ENCODE results near the gene DDX39B.

Gene DDX39B

DNA sequence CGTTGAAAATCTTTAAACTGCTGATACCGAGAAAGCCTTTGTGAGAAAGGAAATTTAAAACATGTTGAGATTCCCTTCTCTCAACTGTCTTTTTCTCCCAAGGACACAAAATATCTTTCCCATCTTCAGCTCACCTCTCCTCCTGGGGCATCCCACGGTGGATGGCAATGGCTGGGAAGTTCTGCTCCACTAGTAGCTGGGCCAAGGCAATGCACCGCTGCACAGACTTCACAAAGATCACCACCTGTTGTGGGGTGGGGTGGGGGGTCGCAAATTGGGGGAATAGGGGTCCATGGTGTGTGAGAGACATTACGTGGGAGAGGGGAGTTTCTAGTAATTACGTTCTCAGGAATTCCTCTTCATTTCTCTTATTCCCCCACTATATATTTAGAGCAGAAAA, 10.6 kb downstream of the DDX39B start:
- Histone ChIP-seq H3K4me3 (ENCODE audit: low read depth, low read length, poor library complexity, severe bottlenecking) (no peak overlapping the region), H3F3A (ENCODE audit: insufficient read depth, low read length) (peaks cover 14% of the 10 kb centered on the region; the same call in 1 of the 2 replicates), H3K36me3 (ENCODE audit: insufficient read depth, low read length) (peaks cover 69% of the 10 kb centered on the region), H3K79me2 (ENCODE audit: insufficient read depth, low read length) (no peaks in the 10 kb centered on the region), H3K27ac (ENCODE audit: low read depth, low read length, poor library complexity, severe bottlenecking) (no peak overlapping the region), H3K4me2 (ENCODE audit: low read length) (no peak overlapping the region), H3K9ac (ENCODE audit: low read length) (no peak overlapping the region), H4K20me1 (ENCODE audit: insufficient read depth, low read length) (no peaks in the 10 kb centered on the region), H3K9me3 (ENCODE audit: low read length) (no peaks in the 10 kb centered on the region), H2AFZ (ENCODE audit: low read length) (no peak overlapping the region), H3K9me2 (ENCODE audit: low read depth, low read length) (no peaks in the 10 kb centered on the region), H3K4me1 (ENCODE audit: insufficient read depth, low read length, severe bottlenecking) (peaks cover 4% of the 10 kb centered on the region), H3K27me3 (ENCODE audit: insufficient read depth, low read length) (no peaks in the 10 kb centered on the region)
- TF ChIP-seq, protein P1, sequence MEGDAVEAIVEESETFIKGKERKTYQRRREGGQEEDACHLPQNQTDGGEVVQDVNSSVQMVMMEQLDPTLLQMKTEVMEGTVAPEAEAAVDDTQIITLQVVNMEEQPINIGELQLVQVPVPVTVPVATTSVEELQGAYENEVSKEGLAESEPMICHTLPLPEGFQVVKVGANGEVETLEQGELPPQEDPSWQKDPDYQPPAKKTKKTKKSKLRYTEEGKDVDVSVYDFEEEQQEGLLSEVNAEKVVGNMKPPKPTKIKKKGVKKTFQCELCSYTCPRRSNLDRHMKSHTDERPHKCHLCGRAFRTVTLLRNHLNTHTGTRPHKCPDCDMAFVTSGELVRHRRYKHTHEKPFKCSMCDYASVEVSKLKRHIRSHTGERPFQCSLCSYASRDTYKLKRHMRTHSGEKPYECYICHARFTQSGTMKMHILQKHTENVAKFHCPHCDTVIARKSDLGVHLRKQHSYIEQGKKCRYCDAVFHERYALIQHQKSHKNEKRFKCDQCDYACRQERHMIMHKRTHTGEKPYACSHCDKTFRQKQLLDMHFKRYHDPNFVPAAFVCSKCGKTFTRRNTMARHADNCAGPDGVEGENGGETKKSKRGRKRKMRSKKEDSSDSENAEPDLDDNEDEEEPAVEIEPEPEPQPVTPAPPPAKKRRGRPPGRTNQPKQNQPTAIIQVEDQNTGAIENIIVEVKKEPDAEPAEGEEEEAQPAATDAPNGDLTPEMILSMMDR (IDR thresholded peaks at IDR 0.05; ENCODE audit: low read length) = no peak
- TF ChIP-seq EZH2 (IDR thresholded peaks at IDR 0.05; ENCODE audit: borderline replicate concordance, low read length) = no peak

DNA sequence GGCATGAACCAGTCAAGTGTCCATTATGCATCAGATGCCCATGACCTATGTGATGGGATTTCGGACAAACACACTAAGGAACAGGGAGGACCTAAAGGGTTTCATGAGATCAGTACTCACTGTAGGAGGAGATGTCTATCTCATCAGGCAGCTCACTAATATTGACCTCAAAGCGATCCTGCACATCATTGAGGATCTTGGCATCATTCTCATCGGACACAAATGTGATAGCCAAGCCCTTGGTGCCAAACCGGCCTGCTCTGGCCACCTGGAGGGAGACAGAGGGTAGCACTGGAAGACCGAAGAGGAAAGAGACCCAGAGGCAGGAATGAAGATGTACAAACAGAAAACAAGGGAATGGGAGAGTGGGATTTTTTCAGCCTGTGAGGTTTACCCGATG, 11.1 kb downstream of the DDX39B start:
- no peaks in the 10 kb centered on the region for H4K20me1 ChIP-seq (ENCODE audit: insufficient read depth, low read length)
- no peaks in the 10 kb centered on the region for H3K9me2 ChIP-seq (ENCODE audit: low read depth, low read length)

GRCh38 chr6:31529329-31530150, 12.3 kb downstream of the DDX39B start:
- H4K20me1 ChIP-seq (ENCODE audit: insufficient read depth, low read length) = no peaks in the 10 kb centered on the region
- H3K9ac ChIP-seq (ENCODE audit: low read length) = no peak overlapping the region
- H3K36me3 ChIP-seq (ENCODE audit: insufficient read depth, low read length) = peaks cover 52% of the 10 kb centered on the region
- no peak overlapping the region for H3K4me3 ChIP-seq (ENCODE audit: low read depth, low read length, poor library complexity, severe bottlenecking)
- H3K9me2 ChIP-seq (ENCODE audit: low read depth, low read length) = no peaks in the 10 kb centered on the region
- TF ChIP-seq, protein P1 (IDR thresholded peaks at IDR 0.05; ENCODE audit: low read length) = no peak
- no peak for TF ChIP-seq EZH2 (IDR thresholded peaks at IDR 0.05; ENCODE audit: borderline replicate concordance, low read length)
- H3K4me2 ChIP-seq (ENCODE audit: low read length) = no peak overlapping the region
- no peaks in the 10 kb centered on the region for H3K27me3 ChIP-seq (ENCODE audit: insufficient read depth, low read length)
- H3K4me1 ChIP-seq (ENCODE audit: insufficient read depth, low read length, severe bottlenecking) = peaks cover 4% of the 10 kb centered on the region
- no peaks in the 10 kb centered on the region for H3K79me2 ChIP-seq (ENCODE audit: insufficient read depth, low read length)
- H3K9me3 ChIP-seq (ENCODE audit: low read length) = no peaks in the 10 kb centered on the region
- peaks cover 14% of the 10 kb centered on the region; the same call in 1 of the 2 replicates for H3F3A ChIP-seq (ENCODE audit: insufficient read depth, low read length)
- H2AFZ ChIP-seq (ENCODE audit: low read length) = no peak overlapping the region
- H3K27ac ChIP-seq (ENCODE audit: low read depth, low read length, poor library complexity, severe bottlenecking) = no peak overlapping the region

More for the DNA sequence above, 11.1 kb downstream of the DDX39B start:
- TF ChIP-seq, protein P1 (IDR thresholded peaks at IDR 0.05; ENCODE audit: low read length) = no peak
- TF ChIP-seq EZH2 (IDR thresholded peaks at IDR 0.05; ENCODE audit: borderline replicate concordance, low read length) = no peak
- H3F3A ChIP-seq (ENCODE audit: insufficient read depth, low read length) = peaks cover 14% of the 10 kb centered on the region; the same call in 1 of the 2 replicates
- no peaks in the 10 kb centered on the region for H3K27me3 ChIP-seq (ENCODE audit: insufficient read depth, low read length)
- no peak overlapping the region for H2AFZ ChIP-seq (ENCODE audit: low read length)
- H3K79me2 ChIP-seq (ENCODE audit: insufficient read depth, low read length) = no peaks in the 10 kb centered on the region
- H3K4me2 ChIP-seq (ENCODE audit: low read length) = no peak overlapping the region
- no peak overlapping the region for H3K4me3 ChIP-seq (ENCODE audit: low read depth, low read length, poor library complexity, severe bottlenecking)
- peaks cover 64% of the 10 kb centered on the region for H3K36me3 ChIP-seq (ENCODE audit: insufficient read depth, low read length)
- H3K4me1 ChIP-seq (ENCODE audit: insufficient read depth, low read length, severe bottlenecking) = peaks cover 4% of the 10 kb centered on the region
- H3K9me3 ChIP-seq (ENCODE audit: low read length) = no peaks in the 10 kb centered on the region
- no peak overlapping the region for H3K9ac ChIP-seq (ENCODE audit: low read length)
- no peak overlapping the region for H3K27ac ChIP-seq (ENCODE audit: low read depth, low read length, poor library complexity, severe bottlenecking)
